HG03520 (cell line): ENCODE results near the gene ARMH4.
"Not testable (repeated sequence)": the region's sequence is repeated elsewhere in the genome, so short reads cannot be mapped to it uniquely, and the experiment has no call there.

ENCODE experiments used
- ATAC-seq: cut with Tn5 transposase; IDR thresholded peaks from one replicate; pipeline ENCODE4 v1.9.1; 2021; ENCODE audit warnings: mild to moderate bottlenecking, moderate library complexity; ENCODE audit not compliant: unreplicated experiment

Gene ARMH4

GRCh38 chr14:58145936-58146335, 6.1 kb downstream of the ARMH4 start:
- ATAC-seq: no peak

- no peak for ATAC-seq
Measured at GRCh38 chr14:58143106-58143505, 8.9 kb downstream of the ARMH4 start.

GRCh38 chr14:58141893-58142292, 10.1 kb downstream of the ARMH4 start:
- no peak for ATAC-seq

GRCh38 chr14:58138714-58139482, 13.1 kb downstream of the ARMH4 start:
- ATAC-seq: no peak

GRCh38 chr14:58138031-58138713, 13.8 kb downstream of the ARMH4 start:
- peak; percentile 89 for ATAC-seq

GRCh38 chr14:58133739-58134138, 18.3 kb downstream of the ARMH4 start:
- no peak for ATAC-seq

- no peak for ATAC-seq
Measured at GRCh38 chr14:58131386-58131785, 20.6 kb downstream of the ARMH4 start.

- no peak for ATAC-seq
Measured at GRCh38 chr14:58130116-58130782, 21.8 kb downstream of the ARMH4 start.

GRCh38 chr14:58129208-58129607, 22.8 kb downstream of the ARMH4 start:
- no peak for ATAC-seq

GRCh38 chr14:58128416-58128815, 23.6 kb downstream of the ARMH4 start:
- no peak for ATAC-seq

GRCh38 chr14:58122546-58122945, 29.5 kb downstream of the ARMH4 start:
- ATAC-seq: not testable (repeated sequence)

GRCh38 chr14:58121530-58122186, 30.4 kb downstream of the ARMH4 start:
- no peak for ATAC-seq

- no peak for ATAC-seq
Measured at GRCh38 chr14:58119381-58119780, 32.6 kb downstream of the ARMH4 start.

- ATAC-seq: no peak
Measured at GRCh38 chr14:58118097-58118815, 33.8 kb downstream of the ARMH4 start.

- ATAC-seq: no peak
Measured at GRCh38 chr14:58109744-58110143, 42.3 kb downstream of the ARMH4 start.

GRCh38 chr14:58108717-58109116, 43.3 kb downstream of the ARMH4 start:
- ATAC-seq: no peak

- no peak for ATAC-seq
Measured at GRCh38 chr14:58107947-58108552, 44.0 kb downstream of the ARMH4 start.

- no peak for ATAC-seq
Measured at GRCh38 chr14:58107041-58107440, 45.0 kb downstream of the ARMH4 start.

GRCh38 chr14:58106446-58106845, 45.6 kb downstream of the ARMH4 start:
- ATAC-seq: no peak

- ATAC-seq: no peak
Measured at GRCh38 chr14:58104808-58105207, 47.2 kb downstream of the ARMH4 start.
